K562 (cell line): ENCODE measurements around the gene TMEM273. TPM values are rescaled to one million over a fixed set of nuclear protein-coding genes. Genes with fewer than 3 reads are reported as not detected.
A peak's percentile ranks its signal among the peaks of the same experiment; 100 is the strongest.

Experiments
- BCLAF1 ChIP-seq, 2 experiments: fragments of 450-650 bp in 1 of 2; IDR thresholded peaks; 2 replicates each; pipeline ENCODE4 v1.6.1; 2011 to 2017; ENCODE audit warnings: low read depth in 2 of 2, antibody characterized with exemption in 1 of 2, borderline replicate concordance in 1 of 2, low read length in 1 of 2, mild to moderate bottlenecking in 1 of 2, mixed read lengths in 1 of 2; ENCODE audit not compliant: control insufficient read depth in 1 of 2
- ELF4 ChIP-seq: fragments of 450-650 bp; formaldehyde crosslinking; IDR thresholded peaks from 2 replicates; pipeline ENCODE4 v1.4.0; 2022; ENCODE audit warnings: missing genetic modification characterization
- HMBOX1 ChIP-seq: sonication (generic); IDR thresholded peaks from 2 replicates; pipeline ENCODE4 v1.6.1; 2016
- MCM7 ChIP-seq, 2 experiments: fragments of 450-650 bp; IDR thresholded peaks; 2 replicates each; pipeline ENCODE4 v1.6.1; 2016 to 2018
- MYNN ChIP-seq, 2 experiments: sonication (generic); formaldehyde crosslinking in 1 of 2; IDR thresholded peaks; 2 replicates each; pipeline versions ENCODE4 v1.5.0 to v1.6.1; 2016 to 2020; ENCODE audit warnings: antibody characterized with exemption in 1 of 2, missing genetic modification reagents in 1 of 2
- PHF20 ChIP-seq: fragments of 450-650 bp; IDR thresholded peaks from 2 replicates; pipeline ENCODE4 v1.6.1; 2018; ENCODE audit not compliant: partially characterized antibody
- TARDBP ChIP-seq: fragments of 450-650 bp; IDR thresholded peaks from 2 replicates; pipeline ENCODE4 v1.6.1; 2016
- ZFP1 ChIP-seq: fragments of 450-650 bp; formaldehyde crosslinking; IDR thresholded peaks from 2 replicates; pipeline ENCODE4 v1.4.0; 2020; ENCODE audit warnings: mild to moderate bottlenecking, mixed read lengths
- ZNF431 ChIP-seq: sonication (generic); formaldehyde crosslinking; IDR thresholded peaks from 2 replicates; pipeline ENCODE4 v1.8.0; 2022; ENCODE audit warnings: mild to moderate bottlenecking, missing genetic modification reagents
- ZNF77 ChIP-seq: fragments of 250-450 bp; sonication (Bioruptor Pico); IDR thresholded peaks from 2 replicates; pipeline ENCODE4 v1.5.0; 2020
- ZNF780A ChIP-seq: fragments of 250-450 bp; sonication (Bioruptor Pico); IDR thresholded peaks from 2 replicates; pipeline ENCODE4 v1.5.0; 2021; ENCODE audit warnings: mild to moderate bottlenecking
- polyA plus RNA-seq, 8 experiments: library from polyadenylated mRNA; depleted of rRNA in 4 of 8; stranded (reverse) in 5 of 8; unstranded in 3 of 8; fragments of >200 nt; fragmentation: Nextera tagmentation in 2 of 8; fragmentation: Illumina TruSeq in 1 of 8; extraction: Ambion mirVana in 2 of 8; extraction: Trizol in 1 of 8; gene quantifications; 2 replicates each; pipeline versions ENCODE4 v1.2.1 to v1.2.3, GENCODE V29; 2011 to 2014; ENCODE audit warnings: inconsistent platforms in 1 of 8, missing spikeins in 1 of 8
- total RNA-seq, 7 experiments: library from RNA; depleted of rRNA in 6 of 7; stranded (reverse); fragments of >200 nt in 6 of 7; fragmentation: Illumina TruSeq in 2 of 7; extraction: Trizol in 2 of 7; gene quantifications; 2 replicates each; pipeline versions ENCODE4 v1.2.1 to v1.2.3, GENCODE V29; 2011 to 2021; ENCODE audit warnings: low replicate concordance in 1 of 7
- TF ChIP-seq, protein P1 (sequence below): fragments of 250-450 bp; sonication (Bioruptor Pico); IDR thresholded peaks from 2 replicates; pipeline ENCODE4 v1.4.0; 2020
- TF ChIP-seq, protein P2 (sequence below): sonication (generic); formaldehyde crosslinking; IDR thresholded peaks from 2 replicates; pipeline ENCODE4 v1.9.0; 2022; ENCODE audit warnings: mild to moderate bottlenecking, missing genetic modification reagents
- TF ChIP-seq, protein P3 (sequence below): fragments of 450-650 bp; IDR thresholded peaks from 2 replicates; pipeline ENCODE4 v1.6.1; 2017; ENCODE audit warnings: antibody characterized with exemption, mild to moderate bottlenecking

TMEM273 gene
- total and polyA plus RNA-seq, 9 of the 15 experiments (the other 6 are each of a cell fraction or from before 2014, with no cell fraction given) = 39.2 to 131 (median 95.6) TPM

DNA sequence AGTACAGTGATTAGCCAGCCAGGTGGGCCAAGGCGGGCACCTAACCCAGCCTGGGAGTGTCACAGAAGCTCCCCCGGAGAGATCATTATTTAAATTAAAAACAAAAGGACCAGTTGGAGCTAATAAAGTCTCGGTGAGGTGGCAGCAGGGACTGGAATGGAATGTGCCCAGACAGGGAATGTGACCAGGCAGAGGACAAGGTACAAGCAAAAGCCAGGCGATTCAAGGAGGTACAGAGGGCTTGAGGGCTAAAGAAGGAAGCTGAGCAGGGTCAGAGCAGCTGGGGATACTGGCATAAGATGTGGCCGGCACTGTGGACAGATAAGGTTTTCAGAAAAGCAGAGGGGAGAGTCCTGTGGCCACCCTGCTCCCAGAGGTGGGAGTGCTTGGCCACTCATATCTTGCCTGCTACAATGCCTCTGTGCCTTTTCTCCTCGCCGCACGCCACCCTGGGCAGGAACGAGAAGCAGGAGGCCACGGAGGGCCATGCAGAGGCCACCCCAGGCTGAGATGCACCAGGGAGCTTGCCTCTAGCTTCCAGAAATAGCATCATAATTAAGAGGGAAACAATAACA lies 13.2 kb downstream of the TMEM273 start (continued):
- TF ChIP-seq BCLAF1 (IDR thresholded peaks at IDR 0.05; ENCODE audit: borderline replicate concordance in 1 of 2, control insufficient read depth in 1 of 2, low read depth in 2 of 2, low read length in 1 of 2) (no peak), ZNF780A (CRISPR knock-in tag) (no peak), PHF20 (no peak), ZNF431 (CRISPR knock-in tag) (no peak), TARDBP (no peak), ZNF77 (CRISPR knock-in tag) (no peak), ELF4 (CRISPR knock-in tag) (no peak), ZFP1 (no peak), HMBOX1 (no peak), MCM7 (IDR thresholded peaks at IDR 0.05) (no peak), MYNN (IDR thresholded peaks at IDR 0.05) (peak; percentile 59; the same call in 1 of the 2 replicates), MYNN (CRISPR knock-in tag; IDR thresholded peaks at IDR 0.05) (no peak)
- TF ChIP-seq, protein P1, sequence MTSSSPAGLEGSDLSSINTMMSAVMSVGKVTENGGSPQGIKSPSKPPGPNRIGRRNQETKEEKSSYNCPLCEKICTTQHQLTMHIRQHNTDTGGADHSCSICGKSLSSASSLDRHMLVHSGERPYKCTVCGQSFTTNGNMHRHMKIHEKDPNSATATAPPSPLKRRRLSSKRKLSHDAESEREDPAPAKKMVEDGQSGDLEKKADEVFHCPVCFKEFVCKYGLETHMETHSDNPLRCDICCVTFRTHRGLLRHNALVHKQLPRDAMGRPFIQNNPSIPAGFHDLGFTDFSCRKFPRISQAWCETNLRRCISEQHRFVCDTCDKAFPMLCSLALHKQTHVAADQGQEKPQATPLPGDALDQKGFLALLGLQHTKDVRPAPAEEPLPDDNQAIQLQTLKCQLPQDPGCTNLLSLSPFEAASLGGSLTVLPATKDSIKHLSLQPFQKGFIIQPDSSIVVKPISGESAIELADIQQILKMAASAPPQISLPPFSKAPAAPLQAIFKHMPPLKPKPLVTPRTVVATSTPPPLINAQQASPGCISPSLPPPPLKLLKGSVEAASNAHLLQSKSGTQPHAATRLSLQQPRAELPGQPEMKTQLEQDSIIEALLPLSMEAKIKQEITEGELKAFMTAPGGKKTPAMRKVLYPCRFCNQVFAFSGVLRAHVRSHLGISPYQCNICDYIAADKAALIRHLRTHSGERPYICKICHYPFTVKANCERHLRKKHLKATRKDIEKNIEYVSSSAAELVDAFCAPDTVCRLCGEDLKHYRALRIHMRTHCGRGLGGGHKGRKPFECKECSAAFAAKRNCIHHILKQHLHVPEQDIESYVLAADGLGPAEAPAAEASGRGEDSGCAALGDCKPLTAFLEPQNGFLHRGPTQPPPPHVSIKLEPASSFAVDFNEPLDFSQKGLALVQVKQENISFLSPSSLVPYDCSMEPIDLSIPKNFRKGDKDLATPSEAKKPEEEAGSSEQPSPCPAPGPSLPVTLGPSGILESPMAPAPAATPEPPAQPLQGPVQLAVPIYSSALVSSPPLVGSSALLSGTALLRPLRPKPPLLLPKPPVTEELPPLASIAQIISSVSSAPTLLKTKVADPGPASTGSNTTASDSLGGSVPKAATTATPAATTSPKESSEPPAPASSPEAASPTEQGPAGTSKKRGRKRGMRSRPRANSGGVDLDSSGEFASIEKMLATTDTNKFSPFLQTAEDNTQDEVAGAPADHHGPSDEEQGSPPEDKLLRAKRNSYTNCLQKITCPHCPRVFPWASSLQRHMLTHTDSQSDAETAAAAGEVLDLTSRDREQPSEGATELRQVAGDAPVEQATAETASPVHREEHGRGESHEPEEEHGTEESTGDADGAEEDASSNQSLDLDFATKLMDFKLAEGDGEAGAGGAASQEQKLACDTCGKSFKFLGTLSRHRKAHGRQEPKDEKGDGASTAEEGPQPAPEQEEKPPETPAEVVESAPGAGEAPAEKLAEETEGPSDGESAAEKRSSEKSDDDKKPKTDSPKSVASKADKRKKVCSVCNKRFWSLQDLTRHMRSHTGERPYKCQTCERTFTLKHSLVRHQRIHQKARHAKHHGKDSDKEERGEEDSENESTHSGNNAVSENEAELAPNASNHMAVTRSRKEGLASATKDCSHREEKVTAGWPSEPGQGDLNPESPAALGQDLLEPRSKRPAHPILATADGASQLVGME (CRISPR knock-in tag) = 0 out of 2 replicates have a peak, but pooled peaks have one; percentile 30
- TF ChIP-seq, protein P2, sequence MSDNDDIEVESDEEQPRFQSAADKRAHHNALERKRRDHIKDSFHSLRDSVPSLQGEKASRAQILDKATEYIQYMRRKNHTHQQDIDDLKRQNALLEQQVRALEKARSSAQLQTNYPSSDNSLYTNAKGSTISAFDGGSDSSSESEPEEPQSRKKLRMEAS (CRISPR knock-in tag) = 0 out of 2 replicates have a peak, but pooled peaks have one; percentile 7
- TF ChIP-seq, protein P3, sequence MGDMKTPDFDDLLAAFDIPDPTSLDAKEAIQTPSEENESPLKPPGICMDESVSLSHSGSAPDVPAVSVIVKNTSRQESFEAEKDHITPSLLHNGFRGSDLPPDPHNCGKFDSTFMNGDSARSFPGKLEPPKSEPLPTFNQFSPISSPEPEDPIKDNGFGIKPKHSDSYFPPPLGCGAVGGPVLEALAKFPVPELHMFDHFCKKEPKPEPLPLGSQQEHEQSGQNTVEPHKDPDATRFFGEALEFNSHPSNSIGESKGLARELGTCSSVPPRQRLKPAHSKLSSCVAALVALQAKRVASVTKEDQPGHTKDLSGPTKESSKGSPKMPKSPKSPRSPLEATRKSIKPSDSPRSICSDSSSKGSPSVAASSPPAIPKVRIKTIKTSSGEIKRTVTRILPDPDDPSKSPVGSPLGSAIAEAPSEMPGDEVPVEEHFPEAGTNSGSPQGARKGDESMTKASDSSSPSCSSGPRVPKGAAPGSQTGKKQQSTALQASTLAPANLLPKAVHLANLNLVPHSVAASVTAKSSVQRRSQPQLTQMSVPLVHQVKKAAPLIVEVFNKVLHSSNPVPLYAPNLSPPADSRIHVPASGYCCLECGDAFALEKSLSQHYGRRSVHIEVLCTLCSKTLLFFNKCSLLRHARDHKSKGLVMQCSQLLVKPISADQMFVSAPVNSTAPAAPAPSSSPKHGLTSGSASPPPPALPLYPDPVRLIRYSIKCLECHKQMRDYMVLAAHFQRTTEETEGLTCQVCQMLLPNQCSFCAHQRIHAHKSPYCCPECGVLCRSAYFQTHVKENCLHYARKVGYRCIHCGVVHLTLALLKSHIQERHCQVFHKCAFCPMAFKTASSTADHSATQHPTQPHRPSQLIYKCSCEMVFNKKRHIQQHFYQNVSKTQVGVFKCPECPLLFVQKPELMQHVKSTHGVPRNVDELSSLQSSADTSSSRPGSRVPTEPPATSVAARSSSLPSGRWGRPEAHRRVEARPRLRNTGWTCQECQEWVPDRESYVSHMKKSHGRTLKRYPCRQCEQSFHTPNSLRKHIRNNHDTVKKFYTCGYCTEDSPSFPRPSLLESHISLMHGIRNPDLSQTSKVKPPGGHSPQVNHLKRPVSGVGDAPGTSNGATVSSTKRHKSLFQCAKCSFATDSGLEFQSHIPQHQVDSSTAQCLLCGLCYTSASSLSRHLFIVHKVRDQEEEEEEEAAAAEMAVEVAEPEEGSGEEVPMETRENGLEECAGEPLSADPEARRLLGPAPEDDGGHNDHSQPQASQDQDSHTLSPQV = peak; percentile 81
